ENCODE results near the gene KLF16.

Gene KLF16

DNA sequence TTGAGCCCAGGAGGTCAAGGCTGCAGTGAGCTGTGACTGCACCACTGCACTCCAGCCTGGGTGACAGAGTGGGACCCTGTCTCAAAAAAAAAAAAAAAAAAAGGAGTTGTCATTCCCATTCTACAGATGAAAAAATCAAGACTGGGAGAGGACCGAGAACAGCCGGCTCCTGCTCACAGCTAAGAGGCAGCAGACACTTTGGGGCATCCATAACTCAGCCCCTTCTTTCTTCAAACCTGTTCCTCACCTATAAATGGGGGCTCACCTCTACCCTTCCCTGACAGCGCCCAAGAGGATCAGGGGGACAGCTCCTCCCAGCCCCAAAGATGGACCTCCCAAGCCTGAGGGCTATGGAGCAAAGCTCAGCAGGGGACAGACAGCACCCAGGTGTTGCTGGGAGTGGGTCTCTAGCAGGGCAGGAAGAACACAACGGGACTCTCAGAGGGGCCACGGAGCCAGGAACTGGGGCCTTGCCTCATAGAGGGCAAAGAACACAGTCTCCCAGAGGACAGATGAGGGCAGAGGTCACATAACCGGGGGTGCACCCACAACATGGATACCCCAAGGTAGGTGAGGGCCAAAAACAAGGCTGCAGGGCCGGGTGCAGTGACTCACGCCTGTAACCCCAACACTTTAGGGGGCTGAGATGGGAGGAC lies 3.4 kb upstream of the KLF16 start:
- DNase-seq (ENCODE audit: low read depth) = no peak
- H3K4me3 ChIP-seq (ENCODE audit: low read depth, low read length) = no peak overlapping the region
- TF ChIP-seq, protein P1, sequence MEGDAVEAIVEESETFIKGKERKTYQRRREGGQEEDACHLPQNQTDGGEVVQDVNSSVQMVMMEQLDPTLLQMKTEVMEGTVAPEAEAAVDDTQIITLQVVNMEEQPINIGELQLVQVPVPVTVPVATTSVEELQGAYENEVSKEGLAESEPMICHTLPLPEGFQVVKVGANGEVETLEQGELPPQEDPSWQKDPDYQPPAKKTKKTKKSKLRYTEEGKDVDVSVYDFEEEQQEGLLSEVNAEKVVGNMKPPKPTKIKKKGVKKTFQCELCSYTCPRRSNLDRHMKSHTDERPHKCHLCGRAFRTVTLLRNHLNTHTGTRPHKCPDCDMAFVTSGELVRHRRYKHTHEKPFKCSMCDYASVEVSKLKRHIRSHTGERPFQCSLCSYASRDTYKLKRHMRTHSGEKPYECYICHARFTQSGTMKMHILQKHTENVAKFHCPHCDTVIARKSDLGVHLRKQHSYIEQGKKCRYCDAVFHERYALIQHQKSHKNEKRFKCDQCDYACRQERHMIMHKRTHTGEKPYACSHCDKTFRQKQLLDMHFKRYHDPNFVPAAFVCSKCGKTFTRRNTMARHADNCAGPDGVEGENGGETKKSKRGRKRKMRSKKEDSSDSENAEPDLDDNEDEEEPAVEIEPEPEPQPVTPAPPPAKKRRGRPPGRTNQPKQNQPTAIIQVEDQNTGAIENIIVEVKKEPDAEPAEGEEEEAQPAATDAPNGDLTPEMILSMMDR (IDR thresholded peaks at IDR 0.05; ENCODE audit: low read depth, low read length, missing control alignments) = no peak
- in situ Hi-C loops (cut with HindIII; ENCODE audit: low sequenced_read_pairs) = no loop called here

DNA sequence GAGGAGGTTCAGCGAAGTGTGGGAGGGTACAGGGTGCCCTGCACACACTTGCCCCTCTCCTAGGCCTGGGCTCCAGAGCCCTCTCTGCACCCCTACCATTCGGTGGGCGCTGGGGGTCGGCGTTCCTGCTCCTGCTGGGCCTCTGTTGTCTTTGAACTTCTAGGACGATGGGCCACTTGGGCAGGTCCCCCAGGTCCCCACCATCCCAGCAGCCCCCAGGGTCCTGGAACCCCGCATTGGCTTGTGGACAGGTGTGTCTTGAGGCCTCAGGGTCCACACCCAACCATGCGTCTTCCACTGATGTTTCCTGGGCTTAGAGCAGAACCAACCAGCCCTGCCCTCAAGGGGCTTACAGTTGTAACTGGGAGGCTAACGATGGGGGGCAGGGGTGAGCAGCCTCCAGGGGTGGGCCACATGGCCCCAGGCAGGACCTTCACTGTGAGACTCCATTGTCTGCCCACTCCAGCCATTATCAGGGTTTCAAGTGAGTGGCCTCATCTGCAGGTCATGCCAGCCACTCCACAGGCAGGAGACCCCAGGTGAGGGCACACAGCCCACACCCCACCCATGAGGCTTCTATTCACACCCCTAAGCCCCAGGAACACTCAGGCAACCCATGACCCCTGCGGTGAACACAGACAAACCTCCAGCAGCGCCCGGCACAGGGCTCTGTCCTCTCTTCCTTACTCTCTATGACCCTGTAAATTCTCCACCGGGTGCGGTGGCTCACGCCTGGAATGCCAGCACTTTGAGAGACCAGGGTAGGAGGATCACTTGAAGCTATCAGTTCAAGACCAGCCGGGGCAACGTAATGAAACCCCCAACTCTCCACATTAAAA lies 2.0 kb upstream of the KLF16 start:
- DNase-seq (ENCODE audit: low read depth) = no peak
- in situ Hi-C loops (cut with HindIII; ENCODE audit: low sequenced_read_pairs) = no loop called here
- TF ChIP-seq, protein P1 (IDR thresholded peaks at IDR 0.05; ENCODE audit: low read depth, low read length, missing control alignments) = no peak
- H3K4me3 ChIP-seq (ENCODE audit: low read depth, low read length) = peak overlapping the region; percentile 71

DNA sequence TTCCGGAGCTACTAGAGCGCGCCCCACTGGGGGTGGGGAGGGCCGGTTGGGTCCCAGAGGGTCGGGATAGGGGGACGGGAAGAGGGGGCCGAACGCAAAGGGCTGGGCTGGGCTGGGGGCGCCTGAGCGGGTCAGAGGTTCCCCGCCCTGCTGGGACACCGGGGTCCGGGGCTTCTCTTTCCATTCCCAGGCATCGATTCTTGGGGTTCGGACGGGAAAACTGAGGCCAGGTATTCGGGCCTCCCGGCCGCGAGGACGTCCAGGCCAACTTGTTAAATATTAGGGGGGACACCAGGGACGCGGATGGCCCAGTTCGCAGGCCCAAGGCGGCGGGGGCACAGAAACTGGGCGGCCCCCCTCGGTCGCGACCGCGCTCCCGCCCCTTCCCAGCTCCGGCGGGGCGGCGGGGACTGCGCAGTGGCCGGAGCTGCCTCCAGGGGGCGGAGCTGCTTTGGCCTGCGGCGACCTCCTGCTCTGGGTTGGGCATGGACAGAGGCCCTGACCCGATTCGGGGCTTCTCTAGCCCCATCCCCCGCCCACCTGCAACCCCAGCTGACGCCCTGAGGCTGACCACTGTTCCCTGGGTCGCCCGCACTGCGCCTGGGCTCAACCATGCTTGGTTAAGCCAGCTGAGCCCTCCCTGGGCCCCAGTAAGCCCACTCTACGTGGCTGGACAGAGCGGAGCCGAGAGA lies 1.2 kb upstream of the KLF16 start:
- peak overlapping the region; percentile 71 for H3K4me3 ChIP-seq (ENCODE audit: low read depth, low read length)
- TF ChIP-seq, protein P1 (IDR thresholded peaks at IDR 0.05; ENCODE audit: low read depth, low read length, missing control alignments) = peak; percentile 63
- in situ Hi-C loops (cut with HindIII; ENCODE audit: low sequenced_read_pairs) = no loop called here
- no peak for DNase-seq (ENCODE audit: low read depth)

DNA sequence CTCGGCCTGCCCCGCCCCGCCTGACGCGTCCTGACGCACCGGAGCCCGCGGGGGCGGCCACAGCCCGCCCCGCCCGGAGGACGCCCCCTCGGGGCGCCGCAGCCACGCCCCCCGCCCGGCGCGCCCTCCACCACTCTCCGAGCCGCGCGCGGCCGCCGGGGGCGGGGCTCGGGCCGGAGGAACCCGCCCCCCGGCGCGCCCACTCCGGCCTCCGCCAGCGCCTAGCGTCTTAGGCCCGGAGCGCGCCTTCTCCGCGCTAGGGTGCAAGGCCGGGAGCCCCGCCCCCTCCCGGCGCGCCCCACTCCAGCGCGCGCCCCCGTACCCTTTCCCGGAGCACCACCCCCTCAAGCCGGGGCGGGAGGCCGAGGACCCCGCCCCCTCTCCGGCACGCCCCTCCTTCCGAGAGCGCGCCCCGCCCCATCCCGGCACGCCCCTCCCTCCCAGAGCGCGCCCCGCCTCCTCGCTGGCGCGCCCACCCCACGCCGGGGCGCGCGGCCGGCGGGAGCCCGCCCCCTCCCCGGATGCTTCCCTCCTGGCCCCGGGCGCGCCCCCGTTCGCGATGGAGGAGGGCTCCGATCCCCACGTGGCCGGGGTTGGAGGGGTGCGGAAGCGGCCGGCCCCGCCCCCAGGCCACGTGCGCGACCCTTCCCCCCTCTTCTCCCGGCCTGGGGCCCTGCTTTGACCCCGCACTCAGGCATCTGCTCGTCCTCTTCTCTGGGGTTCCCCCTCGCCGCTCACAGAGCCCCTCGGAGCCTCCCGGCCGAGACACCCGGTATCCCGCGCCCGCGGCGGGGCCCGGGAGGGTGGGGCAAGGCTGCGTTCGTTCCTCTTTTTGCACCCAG lies 480 bp upstream of the KLF16 start:
- DNase-seq (ENCODE audit: low read depth) = peak; percentile 78
- H3K4me3 ChIP-seq (ENCODE audit: low read depth, low read length) = peak overlapping the region; percentile 71
- TF ChIP-seq, protein P1 (IDR thresholded peaks at IDR 0.05; ENCODE audit: low read depth, low read length, missing control alignments) = no peak
- in situ Hi-C loops (cut with HindIII; ENCODE audit: low sequenced_read_pairs) = no loop called here

DNA sequence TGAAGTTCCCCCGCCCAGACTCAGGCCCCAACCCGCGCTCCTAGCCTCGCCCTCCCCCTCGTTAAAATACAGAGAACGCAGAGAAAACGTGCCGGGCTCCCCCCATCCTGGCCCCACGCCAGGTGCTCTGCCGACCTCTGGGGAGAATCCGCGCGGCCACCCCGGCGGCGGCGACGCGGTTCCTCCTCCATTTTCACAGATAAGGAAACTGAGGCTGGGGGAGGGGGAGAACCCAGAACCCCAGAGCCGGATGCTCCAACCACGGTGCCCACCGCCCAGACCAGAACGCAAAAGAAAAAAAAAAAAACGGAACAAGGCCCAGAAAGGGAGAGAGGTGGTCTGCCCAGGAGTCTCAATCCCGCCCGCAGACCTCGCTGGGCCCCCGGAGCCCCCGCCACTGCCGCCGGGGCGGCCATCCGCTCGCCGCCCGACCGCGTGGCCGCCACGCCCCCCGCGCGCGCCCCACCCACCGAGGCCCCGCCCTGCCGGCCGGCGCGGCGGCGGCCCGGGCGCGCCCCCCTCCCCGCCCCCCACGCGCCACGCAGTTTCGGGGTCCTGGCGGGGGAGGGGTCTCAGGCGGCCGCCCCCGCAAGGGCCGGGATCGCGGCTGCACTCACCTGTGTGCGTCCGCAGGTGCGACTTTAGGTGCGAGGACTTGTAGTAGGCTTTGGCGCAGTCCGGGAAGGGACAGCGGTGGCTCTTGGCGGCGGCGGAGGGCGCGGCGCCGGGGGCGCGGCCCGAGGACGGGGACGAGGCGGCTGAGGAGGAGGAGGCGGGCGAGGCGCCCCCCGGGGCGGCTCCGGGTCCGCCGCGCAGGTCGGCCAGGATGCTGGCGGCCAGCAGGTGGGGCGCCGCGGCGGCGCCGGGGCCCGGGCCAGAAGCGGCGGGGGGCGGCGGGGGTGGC lies 703 bp downstream of the KLF16 start:
- peak overlapping the region; percentile 83 for H3K4me3 ChIP-seq (ENCODE audit: low read depth, low read length)
- no peak for DNase-seq (ENCODE audit: low read depth)
- in situ Hi-C loops (cut with HindIII; ENCODE audit: low sequenced_read_pairs) = no loop called here
- TF ChIP-seq, protein P1 (IDR thresholded peaks at IDR 0.05; ENCODE audit: low read depth, low read length, missing control alignments) = no peak

Data from astrocyte of the cerebellum (primary cell).